ENCODE measurements around the gene KCNJ6. TPM values are rescaled to one million over a fixed set of nuclear protein-coding genes. Genes with fewer than 3 reads are reported as not detected.

KCNJ6 gene
- total and polyA plus RNA-seq, 4 donors = 0.01 TPM; not detected in 3

GRCh38 chr21:37748351-37748750 lies 167.9 kb downstream of the KCNJ6 start:
- TF ChIP-seq ATF3 (IDR thresholded peaks at IDR 0.05) = no peak
- TF ChIP-seq CTCF (IDR thresholded peaks at IDR 0.05; ENCODE audit: low read depth, low read length, missing input control) = no peak
- no peak for TF ChIP-seq ZBTB33 (IDR thresholded peaks at IDR 0.05)
- no peak for TF ChIP-seq EGR1 (IDR thresholded peaks at IDR 0.05; ENCODE audit: low read depth in 2 of 2)
- no peak for TF ChIP-seq REST (IDR thresholded peaks at IDR 0.05)
- TF ChIP-seq MAX (IDR thresholded peaks at IDR 0.05) = no peak
- TF ChIP-seq RXRA (IDR thresholded peaks at IDR 0.05) = no peak
- H3K9me3 ChIP-seq (ENCODE audit: control insufficient read depth in 4 of 4, low read length in 3 of 4) = no peaks in the 10 kb centered on the region
- peaks cover 0 to 8% (median 0%) of the 10 kb centered on the region in 4 donors for H3K27me3 ChIP-seq (ENCODE audit: control insufficient read depth in 4 of 4, insufficient read depth in 4 of 4, low read length in 3 of 4)
- H3K4me1 ChIP-seq (ENCODE audit: control insufficient read depth in 4 of 4, insufficient read depth in 4 of 4, low read length in 3 of 4) = no peaks in the 10 kb centered on the region
- H3K36me3 ChIP-seq (ENCODE audit: control insufficient read depth in 4 of 4, insufficient read depth in 3 of 4, low read depth in 1 of 4, low read length in 3 of 4) = no peaks in the 10 kb centered on the region
- H3K9ac ChIP-seq (ENCODE audit: low read depth in 1 of 2, low read length in 2 of 2) = no peak overlapping the region
- DNase-seq (ENCODE audit: low spot score) = no peak
- H3K27ac ChIP-seq (ENCODE audit: low read depth in 1 of 2, low read length in 2 of 2) = no peak overlapping the region
- H3K4me3 ChIP-seq (ENCODE audit: low read depth in 1 of 3, low read length in 3 of 3) = no peak overlapping the region
- 75% methylated on average over 3 of the region's 3 CpGs for WGBS

GRCh38 chr21:37746849-37747248 lies 169.4 kb downstream of the KCNJ6 start:
- no peaks in the 10 kb centered on the region for H3K36me3 ChIP-seq (ENCODE audit: control insufficient read depth in 4 of 4, insufficient read depth in 3 of 4, low read depth in 1 of 4, low read length in 3 of 4)
- H3K9ac ChIP-seq (ENCODE audit: low read depth in 1 of 2, low read length in 2 of 2) = no peak overlapping the region
- WGBS = 88% methylated on average over 2 of the region's 2 CpGs
- H3K4me3 ChIP-seq (ENCODE audit: low read depth in 1 of 3, low read length in 3 of 3) = no peak overlapping the region
- TF ChIP-seq JUND (IDR thresholded peaks at IDR 0.05) (no peak), MAX (IDR thresholded peaks at IDR 0.05) (no peak), GABPA (IDR thresholded peaks at IDR 0.05 in 1 of 2, conservative IDR thresholded peaks at IDR 0.05 in 1 of 2) (no peak), FOXA1 (IDR thresholded peaks at IDR 0.05) (no peak)
- peaks cover 0 to 8% (median 0%) of the 10 kb centered on the region in 4 donors for H3K27me3 ChIP-seq (ENCODE audit: control insufficient read depth in 4 of 4, insufficient read depth in 4 of 4, low read length in 3 of 4)
- no peak overlapping the region for H3K27ac ChIP-seq (ENCODE audit: low read depth in 1 of 2, low read length in 2 of 2)
- no peaks in the 10 kb centered on the region for H3K4me1 ChIP-seq (ENCODE audit: control insufficient read depth in 4 of 4, insufficient read depth in 4 of 4, low read length in 3 of 4)
- no peaks in the 10 kb centered on the region for H3K9me3 ChIP-seq (ENCODE audit: control insufficient read depth in 4 of 4, low read length in 3 of 4)
- no peak for DNase-seq (ENCODE audit: low spot score)

Data from liver (tissue), 9 donors.